WERI-Rb-1 (cell line): ENCODE measurements around the gene TNRC6B.

Experiments
- DNase-seq: peaks from one replicate; pipeline ENCODE4 v3.0.0-alpha.2; 2020
- H3K27ac ChIP-seq: fragments of 250-450 bp; sonication (Bioruptor Pico); 2 replicates; pipeline ENCODE4 v1.5.1; 2020; ENCODE audit warnings: mild to moderate bottlenecking, moderate library complexity
- H3K27me3 ChIP-seq: fragments of 250-450 bp; sonication (Bioruptor Pico); 2 replicates; pipeline ENCODE4 v1.5.1; 2021; ENCODE audit warnings: mild to moderate bottlenecking, low read depth, moderate library complexity; ENCODE audit not compliant: insufficient read depth, severe bottlenecking
- H3K36me3 ChIP-seq: fragments of 250-450 bp; sonication (Bioruptor Pico); 2 replicates; pipeline ENCODE4 v1.5.1; 2020; ENCODE audit warnings: mild to moderate bottlenecking, moderate library complexity
- H3K4me3 ChIP-seq: 2 replicates; pipeline ENCODE4 v1.5.1; 2011; ENCODE audit warnings: low read depth, mild to moderate bottlenecking, control low read depth, low read length
- H3K9me3 ChIP-seq: fragments of 250-450 bp; sonication (Bioruptor Pico); 2 replicates; pipeline ENCODE4 v1.5.1; 2021; ENCODE audit warnings: mild to moderate bottlenecking, moderate library complexity; ENCODE audit not compliant: severe bottlenecking
- TF ChIP-seq, protein P1 (sequence below): IDR thresholded peaks from 2 replicates; pipeline ENCODE4 v1.5.1; 2011; ENCODE audit warnings: low read depth, mild to moderate bottlenecking, control low read depth, inconsistent platforms, low read length

Gene TNRC6B

GRCh38 chr22:40263191-40263590, 85.5 kb downstream of the TNRC6B start:
- Histone ChIP-seq H3K36me3 (peaks cover 28% of the 10 kb centered on the region), H3K27ac (no peak overlapping the region), H3K9me3 (no peaks in the 10 kb centered on the region), H3K27me3 (no peaks in the 10 kb centered on the region), H3K4me3 (no peak overlapping the region)
- DNase-seq, result no peak
- TF ChIP-seq, protein P1, sequence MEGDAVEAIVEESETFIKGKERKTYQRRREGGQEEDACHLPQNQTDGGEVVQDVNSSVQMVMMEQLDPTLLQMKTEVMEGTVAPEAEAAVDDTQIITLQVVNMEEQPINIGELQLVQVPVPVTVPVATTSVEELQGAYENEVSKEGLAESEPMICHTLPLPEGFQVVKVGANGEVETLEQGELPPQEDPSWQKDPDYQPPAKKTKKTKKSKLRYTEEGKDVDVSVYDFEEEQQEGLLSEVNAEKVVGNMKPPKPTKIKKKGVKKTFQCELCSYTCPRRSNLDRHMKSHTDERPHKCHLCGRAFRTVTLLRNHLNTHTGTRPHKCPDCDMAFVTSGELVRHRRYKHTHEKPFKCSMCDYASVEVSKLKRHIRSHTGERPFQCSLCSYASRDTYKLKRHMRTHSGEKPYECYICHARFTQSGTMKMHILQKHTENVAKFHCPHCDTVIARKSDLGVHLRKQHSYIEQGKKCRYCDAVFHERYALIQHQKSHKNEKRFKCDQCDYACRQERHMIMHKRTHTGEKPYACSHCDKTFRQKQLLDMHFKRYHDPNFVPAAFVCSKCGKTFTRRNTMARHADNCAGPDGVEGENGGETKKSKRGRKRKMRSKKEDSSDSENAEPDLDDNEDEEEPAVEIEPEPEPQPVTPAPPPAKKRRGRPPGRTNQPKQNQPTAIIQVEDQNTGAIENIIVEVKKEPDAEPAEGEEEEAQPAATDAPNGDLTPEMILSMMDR, result no peak

- peaks cover 23% of the 10 kb centered on the region for H3K36me3 ChIP-seq
- no peaks in the 10 kb centered on the region for H3K27me3 ChIP-seq
- no peaks in the 10 kb centered on the region for H3K9me3 ChIP-seq
- no peak overlapping the region for H3K27ac ChIP-seq
- H3K4me3 ChIP-seq, result no peak overlapping the region
- DNase-seq, result no peak
- TF ChIP-seq, protein P1, result no peak
Measured at GRCh38 chr22:40265783-40266182, 88.1 kb downstream of the TNRC6B start.

GRCh38 chr22:40270031-40270430, 92.3 kb downstream of the TNRC6B start:
- DNase-seq, result no peak
- Histone ChIP-seq H3K9me3 (no peaks in the 10 kb centered on the region), H3K4me3 (no peak overlapping the region), H3K27me3 (no peaks in the 10 kb centered on the region), H3K27ac (no peak overlapping the region), H3K36me3 (peaks cover 12% of the 10 kb centered on the region)
- TF ChIP-seq, protein P1, result no peak

- H3K4me3 ChIP-seq, result no peak overlapping the region
- H3K9me3 ChIP-seq, result no peaks in the 10 kb centered on the region
- no peaks in the 10 kb centered on the region for H3K27me3 ChIP-seq
- H3K27ac ChIP-seq, result no peak overlapping the region
- TF ChIP-seq, protein P1, result no peak
- no peak for DNase-seq
- H3K36me3 ChIP-seq, result peaks cover 7% of the 10 kb centered on the region
Measured at GRCh38 chr22:40270748-40271373, 93.1 kb downstream of the TNRC6B start.

DNA sequence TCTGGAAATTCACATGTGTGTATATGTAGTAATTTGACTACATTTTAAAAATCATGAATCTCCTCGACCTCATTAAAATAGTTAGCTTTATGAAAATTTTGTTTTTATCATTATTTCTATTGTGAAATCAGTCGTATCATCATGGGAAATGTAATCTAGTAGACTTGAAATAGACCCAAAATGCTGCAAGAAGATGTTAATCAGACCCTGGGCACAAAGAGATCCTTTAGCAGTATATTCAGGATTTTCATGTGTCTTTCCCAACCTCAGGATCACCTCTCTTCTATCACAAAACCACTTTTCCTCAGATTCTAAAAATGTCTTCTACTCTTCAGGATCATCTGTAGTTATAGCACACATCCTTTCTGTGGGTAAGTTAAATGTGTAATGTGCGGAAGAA, 93.7 kb downstream of the TNRC6B start:
- Histone ChIP-seq H3K36me3 (peaks cover 6% of the 10 kb centered on the region), H3K9me3 (no peaks in the 10 kb centered on the region), H3K27me3 (no peaks in the 10 kb centered on the region), H3K27ac (no peak overlapping the region), H3K4me3 (no peak overlapping the region)
- TF ChIP-seq, protein P1, result no peak
- DNase-seq, result no peak

GRCh38 chr22:40273319-40273718, 95.6 kb downstream of the TNRC6B start:
- TF ChIP-seq, protein P1, result no peak
- Histone ChIP-seq H3K27ac (no peak overlapping the region), H3K36me3 (peaks cover 4% of the 10 kb centered on the region), H3K9me3 (no peaks in the 10 kb centered on the region), H3K4me3 (no peak overlapping the region), H3K27me3 (no peaks in the 10 kb centered on the region)
- DNase-seq, result no peak
